Measurements from ENCODE around the gene OR2K2. TPM values are rescaled to one million over a fixed set of nuclear protein-coding genes. Genes with fewer than 3 reads are reported as not detected.

The OR2K2 gene
- total and polyA plus RNA-seq, 2 donors (not counting 1 experiment from before 2014, with no cell fraction given) = not detected

GRCh38 chr9:111360881-111361280 is 30.9 kb upstream of the OR2K2 start:
- Histone ChIP-seq H4K20me1 (ENCODE audit: control insufficient read depth, extremely low read depth, insufficient read depth, low read length) (no peaks in the 10 kb centered on the region), H2AFZ (ENCODE audit: low read length) (no peak overlapping the region), H3K4me1 (ENCODE audit: control insufficient read depth, extremely low read depth, insufficient read depth, low read length) (peaks cover 2% of the 10 kb centered on the region), H3K9ac (ENCODE audit: insufficient read depth, low read length) (no peak overlapping the region), H3K9me3 (ENCODE audit: control insufficient read depth, insufficient read depth, low read depth, low read length) (no peaks in the 10 kb centered on the region), H3K36me3 (ENCODE audit: control insufficient read depth, insufficient read depth, low read length) (no peaks in the 10 kb centered on the region), H3K4me3 (replicated peaks in 1 of 4; ENCODE audit: control extremely low read depth in 1 of 4, insufficient read depth in 1 of 4, low read depth in 3 of 4, low read length in 4 of 4) (no peak overlapping the region), H3K4me2 (ENCODE audit: extremely low read depth, insufficient read depth, low read length) (no peak overlapping the region), H3K27ac (ENCODE audit: insufficient read depth, low read length) (no peak overlapping the region), H3K27me3 (ENCODE audit: control insufficient read depth, insufficient read depth, low read length) (no peaks in the 10 kb centered on the region), H3K79me2 (ENCODE audit: control insufficient read depth, insufficient read depth, low read length) (no peaks in the 10 kb centered on the region)
- TF ChIP-seq EZH2 (IDR thresholded peaks at IDR 0.05; ENCODE audit: low read length, missing control alignments) (no peak), CTCF (conservative IDR thresholded peaks at IDR 0.05 in 1 of 2, IDR thresholded peaks at IDR 0.05 in 1 of 2; ENCODE audit: low read depth in 1 of 2, low read length in 2 of 2) (no peak)
- DNase-seq (ENCODE audit: low read depth in 2 of 2) = no peak

GRCh38 chr9:111356481-111357244 is 26.6 kb upstream of the OR2K2 start:
- Histone ChIP-seq H3K36me3 (ENCODE audit: control insufficient read depth, insufficient read depth, low read length) (no peaks in the 10 kb centered on the region), H3K4me2 (ENCODE audit: extremely low read depth, insufficient read depth, low read length) (peak overlapping the region; percentile 64), H3K4me3 (replicated peaks in 1 of 4; ENCODE audit: control extremely low read depth in 1 of 4, insufficient read depth in 1 of 4, low read depth in 3 of 4, low read length in 4 of 4) (peak overlapping the region; percentile 16 to 50 (median 40)), H3K9me3 (ENCODE audit: control insufficient read depth, insufficient read depth, low read depth, low read length) (no peaks in the 10 kb centered on the region), H3K4me1 (ENCODE audit: control insufficient read depth, extremely low read depth, insufficient read depth, low read length) (peaks cover 2% of the 10 kb centered on the region), H3K27me3 (ENCODE audit: control insufficient read depth, insufficient read depth, low read length) (no peaks in the 10 kb centered on the region), H4K20me1 (ENCODE audit: control insufficient read depth, extremely low read depth, insufficient read depth, low read length) (no peaks in the 10 kb centered on the region), H2AFZ (ENCODE audit: low read length) (no peak overlapping the region), H3K27ac (ENCODE audit: insufficient read depth, low read length) (peak overlapping the region; percentile 46), H3K9ac (ENCODE audit: insufficient read depth, low read length) (no peak overlapping the region), H3K79me2 (ENCODE audit: control insufficient read depth, insufficient read depth, low read length) (no peaks in the 10 kb centered on the region)
- TF ChIP-seq EZH2 (IDR thresholded peaks at IDR 0.05; ENCODE audit: low read length, missing control alignments) (no peak), CTCF (conservative IDR thresholded peaks at IDR 0.05 in 1 of 2, IDR thresholded peaks at IDR 0.05 in 1 of 2; ENCODE audit: low read depth in 1 of 2, low read length in 2 of 2) (no peak)
- peak; percentile 90 to 93 for DNase-seq (ENCODE audit: low read depth in 2 of 2)

- Histone ChIP-seq H3K79me2 (ENCODE audit: control insufficient read depth, insufficient read depth, low read length) (no peaks in the 10 kb centered on the region), H3K4me1 (ENCODE audit: control insufficient read depth, extremely low read depth, insufficient read depth, low read length) (peaks cover 2% of the 10 kb centered on the region), H3K9me3 (ENCODE audit: control insufficient read depth, insufficient read depth, low read depth, low read length) (no peaks in the 10 kb centered on the region), H3K27me3 (ENCODE audit: control insufficient read depth, insufficient read depth, low read length) (no peaks in the 10 kb centered on the region), H3K27ac (ENCODE audit: insufficient read depth, low read length) (no peak overlapping the region), H2AFZ (ENCODE audit: low read length) (no peak overlapping the region), H3K4me2 (ENCODE audit: extremely low read depth, insufficient read depth, low read length) (no peak overlapping the region), H3K9ac (ENCODE audit: insufficient read depth, low read length) (no peak overlapping the region), H3K36me3 (ENCODE audit: control insufficient read depth, insufficient read depth, low read length) (no peaks in the 10 kb centered on the region), H4K20me1 (ENCODE audit: control insufficient read depth, extremely low read depth, insufficient read depth, low read length) (no peaks in the 10 kb centered on the region), H3K4me3 (replicated peaks in 1 of 4; ENCODE audit: control extremely low read depth in 1 of 4, insufficient read depth in 1 of 4, low read depth in 3 of 4, low read length in 4 of 4) (no peak overlapping the region)
- TF ChIP-seq CTCF (conservative IDR thresholded peaks at IDR 0.05 in 1 of 2, IDR thresholded peaks at IDR 0.05 in 1 of 2; ENCODE audit: low read depth in 1 of 2, low read length in 2 of 2) = no peak
- TF ChIP-seq EZH2 (IDR thresholded peaks at IDR 0.05; ENCODE audit: low read length, missing control alignments) = no peak
- no peak for DNase-seq (ENCODE audit: low read depth in 2 of 2)
Measured at GRCh38 chr9:111352545-111352944, 22.5 kb upstream of the OR2K2 start.

Data from fibroblast of lung (primary cell).